ENCODE results near the gene JAGN1.
"Not testable (repeated sequence)": the region's sequence is repeated elsewhere in the genome, so short reads cannot be mapped to it uniquely, and the experiment has no call there.

JAGN1 gene

DNA sequence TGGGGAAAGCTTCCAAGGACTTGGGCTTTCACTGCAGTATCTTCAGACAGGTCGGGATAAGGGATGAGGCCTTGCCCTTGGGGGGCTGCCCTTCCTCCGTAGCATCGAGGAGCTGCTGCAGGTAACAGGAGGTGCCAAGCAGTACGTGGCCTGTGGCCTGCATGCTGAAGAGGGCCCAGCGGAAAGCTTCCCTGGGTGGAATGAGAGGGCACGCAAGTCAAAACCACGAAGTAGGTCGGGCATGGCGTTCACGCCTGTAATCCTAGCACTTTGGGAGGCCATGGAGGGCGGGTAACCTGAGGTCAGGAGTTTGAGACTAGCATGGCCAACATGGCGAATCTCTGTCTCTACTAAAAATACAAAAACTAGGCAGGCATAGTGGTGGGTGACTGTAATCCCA, 23.3 kb upstream of the JAGN1 start:
- no peak for DNase-seq

DNA sequence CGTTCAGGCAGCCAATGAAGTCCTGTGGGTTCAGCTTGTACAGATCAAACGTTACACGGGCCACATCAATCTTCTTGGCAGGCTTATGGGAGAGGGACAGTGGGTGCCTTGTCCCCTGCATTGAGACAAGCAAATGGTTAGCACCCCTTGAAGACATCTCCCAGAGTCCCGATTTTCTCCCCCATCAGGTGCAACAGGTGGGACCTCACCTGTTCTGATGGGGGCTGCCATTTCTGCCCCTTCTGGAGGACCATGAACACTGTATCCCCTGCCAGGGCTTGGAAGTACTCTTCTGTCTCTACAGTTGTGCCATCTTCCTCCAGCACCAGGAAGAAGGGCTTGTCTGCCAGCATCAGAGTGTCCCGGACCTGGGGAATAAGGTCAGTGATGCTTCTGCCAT, 20.5 kb upstream of the JAGN1 start:
- DNase-seq = no peak

DNA sequence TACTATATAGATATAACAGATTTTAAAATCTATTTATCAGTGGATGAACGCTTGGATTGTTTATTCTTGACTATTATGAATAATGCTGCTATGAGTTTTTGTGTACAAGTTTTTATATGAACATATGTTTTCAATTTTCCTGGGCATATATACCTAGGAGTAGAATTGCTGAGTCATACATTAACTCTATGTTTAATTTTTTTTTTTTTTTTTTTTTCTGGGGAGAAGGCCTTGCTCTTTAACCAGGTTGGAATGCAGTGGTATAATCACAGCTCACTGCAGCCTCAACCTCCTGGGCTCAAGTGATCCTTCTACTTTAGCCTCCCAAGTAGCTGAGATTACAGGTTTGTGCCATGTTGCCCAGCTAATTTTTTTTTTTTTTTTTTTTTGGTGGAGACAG, 19.4 kb upstream of the JAGN1 start:
- DNase-seq = no peak

DNA sequence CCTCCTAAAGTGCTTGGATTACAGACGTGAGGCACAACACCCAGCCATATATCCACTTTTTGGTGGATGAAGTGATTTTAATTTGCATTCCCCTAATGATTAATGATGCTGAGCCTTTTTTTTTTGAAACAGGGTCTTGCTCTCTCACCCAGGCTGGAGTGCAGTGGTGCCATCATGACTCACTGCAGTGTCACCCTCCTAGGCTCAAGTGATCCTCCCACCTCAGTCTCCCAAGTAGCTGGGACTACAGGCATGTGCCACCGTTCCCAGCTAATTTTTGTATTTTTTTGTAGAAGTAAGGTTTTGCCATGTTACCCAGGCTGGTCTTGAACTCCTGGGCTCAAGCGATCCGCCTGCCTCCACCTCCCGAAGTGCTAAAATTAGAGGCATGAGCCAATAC, 18.3 kb upstream of the JAGN1 start:
- not testable (repeated sequence) for DNase-seq

DNA sequence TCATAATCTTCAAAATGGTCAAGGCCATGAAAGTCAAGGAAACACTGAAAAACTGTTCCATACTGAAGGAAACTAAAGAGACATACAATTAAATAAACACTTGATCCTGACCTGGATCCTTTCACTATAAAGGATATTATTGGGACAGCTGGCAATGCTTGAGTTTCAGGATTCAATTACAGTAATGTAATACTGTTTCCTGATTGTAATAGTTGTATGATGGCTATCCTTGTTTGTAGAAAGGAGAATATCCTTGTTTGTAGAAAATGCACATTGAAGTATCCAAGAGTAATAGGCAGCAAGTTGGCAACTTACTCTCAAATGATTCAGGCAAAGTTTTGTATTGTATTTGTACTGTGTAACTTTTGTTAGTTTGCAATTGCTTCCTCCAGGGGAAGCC, 15.0 kb upstream of the JAGN1 start:
- no peak for DNase-seq

DNA sequence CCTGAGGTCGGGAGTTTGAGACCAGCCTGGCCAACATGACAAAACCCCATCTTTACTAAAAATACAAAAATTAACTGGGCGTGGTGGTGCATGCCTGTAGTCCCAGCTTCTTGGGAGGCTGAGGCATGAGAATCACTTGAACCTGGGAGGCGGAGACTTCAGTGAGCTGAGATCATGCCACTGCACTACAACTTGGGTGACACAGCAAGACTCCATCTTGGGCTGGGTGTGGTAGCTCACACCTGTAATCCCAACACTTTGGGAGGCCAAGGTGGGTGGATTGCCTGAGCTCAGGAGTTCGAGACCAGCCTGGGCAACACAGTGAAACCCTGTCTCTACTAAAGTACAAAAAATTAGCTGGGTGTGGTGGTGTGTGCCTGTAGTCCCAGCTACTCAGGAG, 14.2 kb upstream of the JAGN1 start:
- DNase-seq = not testable (repeated sequence)

DNA sequence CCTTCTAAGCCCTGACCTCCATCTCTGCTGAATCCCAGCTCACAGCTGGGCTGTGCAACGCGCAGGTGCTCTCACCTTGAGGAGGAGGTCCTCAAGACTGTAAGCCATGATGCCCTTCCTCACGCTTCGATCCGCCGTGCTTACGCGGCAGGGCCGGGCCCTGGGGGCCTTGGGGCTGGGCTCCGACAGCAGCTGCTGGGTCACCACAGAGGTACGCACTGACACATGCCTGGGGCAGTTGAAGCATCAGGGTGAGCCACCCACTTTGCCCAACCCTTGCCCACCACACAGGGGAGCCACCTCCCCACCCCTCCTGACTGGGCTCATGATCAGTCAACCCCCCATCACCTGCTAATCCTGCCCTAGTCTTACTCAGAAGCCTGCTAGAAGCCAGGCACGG, 13.4 kb upstream of the JAGN1 start:
- DNase-seq = no peak

DNA sequence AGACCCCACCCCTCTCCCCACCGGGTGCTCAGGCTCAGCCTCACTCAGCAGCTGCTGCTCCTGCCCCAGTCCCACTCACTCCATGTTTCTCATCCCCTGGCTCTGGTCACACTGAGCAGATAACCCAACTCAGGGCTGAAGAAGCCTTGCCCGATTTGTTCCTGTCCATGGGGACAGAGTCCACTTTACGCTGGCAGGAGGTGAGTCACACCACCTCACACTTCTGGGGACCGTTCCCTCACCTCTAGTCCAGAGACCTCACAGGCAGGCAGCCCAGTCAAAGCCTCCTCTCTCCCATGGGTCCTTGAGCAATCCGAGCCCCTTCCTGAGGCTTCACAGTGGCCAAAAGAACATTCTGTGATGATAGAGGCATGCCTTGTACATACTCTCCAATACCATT, 11.7 kb upstream of the JAGN1 start:
- DNase-seq = no peak

DNA sequence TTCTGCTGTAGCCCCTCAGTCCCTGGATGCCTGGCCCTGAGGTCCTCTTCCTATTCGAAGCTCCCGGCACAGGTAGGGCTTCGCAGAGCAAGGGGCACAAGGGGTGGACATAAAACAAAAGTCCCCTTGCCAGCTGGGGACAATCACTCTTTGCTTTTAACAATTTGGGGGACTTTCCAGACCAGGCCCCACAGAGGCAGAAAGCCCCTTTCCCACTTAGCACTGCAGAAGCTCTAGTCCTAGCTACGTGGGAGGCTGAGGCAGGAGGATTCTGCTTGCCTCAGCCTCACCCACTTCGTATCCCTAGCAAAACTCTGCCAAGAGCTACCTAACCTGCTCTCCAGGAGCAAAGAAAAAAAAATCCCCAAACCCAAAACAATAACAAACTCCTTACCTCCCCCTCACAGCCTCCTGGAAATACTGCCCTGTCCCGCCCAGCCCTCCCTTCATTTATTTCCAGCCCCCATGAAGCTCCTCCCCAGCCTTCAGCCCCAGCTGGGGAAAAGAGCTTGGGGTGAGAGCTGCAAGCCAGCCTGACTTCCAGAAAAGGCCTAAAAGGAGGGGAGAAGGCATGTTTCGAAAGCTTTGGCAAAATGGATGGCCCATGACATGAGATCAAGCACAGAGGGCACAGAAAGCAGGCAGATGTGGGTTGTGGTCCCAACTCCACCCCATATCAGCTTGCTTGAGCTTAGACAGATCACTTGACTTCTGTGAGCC, 10.4 kb upstream of the JAGN1 start, which contains the start of gene CIDEC:
Gene CIDEC (minus strand): TSS at position 424 of the 720 bp plus-strand sequence. CDS start 1,767 bp downstream, outside the sequence.
- DNase-seq = no peak

DNA sequence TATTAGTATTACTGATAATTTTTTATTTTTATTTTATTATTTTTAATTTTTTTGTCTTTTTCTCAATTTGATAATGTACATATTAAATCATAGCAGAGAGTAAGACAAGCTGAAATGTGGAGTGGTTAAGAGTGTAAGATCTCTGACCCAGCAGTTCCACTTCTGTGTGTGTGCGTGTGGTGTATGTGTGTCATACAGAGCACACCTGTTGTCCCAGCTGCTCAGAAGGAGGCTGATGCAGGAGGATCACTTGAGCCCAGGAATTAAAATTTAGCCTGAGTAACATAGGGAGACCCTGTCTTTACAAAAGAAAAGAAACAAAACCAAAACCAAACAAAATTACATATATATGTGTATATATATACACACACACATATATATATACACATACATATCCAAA, 9.0 kb upstream of the JAGN1 start:
- no peak for DNase-seq

DNA sequence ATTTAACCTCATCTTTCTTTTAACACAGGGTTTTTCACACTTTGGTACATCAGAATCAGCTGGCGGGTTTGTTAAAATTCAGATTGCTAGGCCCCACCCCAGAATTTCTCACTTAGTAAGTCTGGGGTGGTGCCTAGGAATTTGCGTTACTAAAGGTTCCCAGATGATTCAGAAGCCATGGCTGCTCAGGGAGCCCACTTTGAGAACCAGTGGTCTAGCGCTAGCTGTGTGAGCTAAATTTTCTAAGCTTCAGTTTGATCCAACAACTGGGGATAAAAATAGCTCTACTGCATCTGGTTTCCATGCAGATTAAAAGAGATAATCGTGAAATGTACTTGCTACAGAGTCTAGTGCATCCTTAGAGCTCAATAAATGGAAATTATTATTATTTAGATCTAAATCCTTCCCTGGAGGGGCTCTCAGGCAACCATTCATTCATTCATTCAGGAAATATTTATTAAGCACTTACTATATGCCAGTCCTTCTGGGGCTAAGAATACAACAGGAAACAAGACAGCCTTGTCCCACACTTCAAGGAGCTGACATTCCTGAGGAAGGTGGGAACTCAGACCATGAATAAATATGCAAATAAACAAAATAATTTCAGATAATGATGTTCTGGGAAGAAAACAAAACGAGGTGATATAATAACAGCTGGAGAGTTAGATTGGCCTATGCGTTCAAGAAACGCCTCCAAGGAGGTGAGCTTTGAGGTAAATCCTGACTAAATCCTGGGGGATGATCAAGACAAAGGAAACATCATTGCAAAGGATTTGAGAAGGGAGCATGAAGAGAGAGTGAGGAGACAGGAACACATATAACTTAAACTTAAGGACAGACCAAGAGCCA, 6.5 kb upstream of the JAGN1 start:
- no peak for DNase-seq

DNA sequence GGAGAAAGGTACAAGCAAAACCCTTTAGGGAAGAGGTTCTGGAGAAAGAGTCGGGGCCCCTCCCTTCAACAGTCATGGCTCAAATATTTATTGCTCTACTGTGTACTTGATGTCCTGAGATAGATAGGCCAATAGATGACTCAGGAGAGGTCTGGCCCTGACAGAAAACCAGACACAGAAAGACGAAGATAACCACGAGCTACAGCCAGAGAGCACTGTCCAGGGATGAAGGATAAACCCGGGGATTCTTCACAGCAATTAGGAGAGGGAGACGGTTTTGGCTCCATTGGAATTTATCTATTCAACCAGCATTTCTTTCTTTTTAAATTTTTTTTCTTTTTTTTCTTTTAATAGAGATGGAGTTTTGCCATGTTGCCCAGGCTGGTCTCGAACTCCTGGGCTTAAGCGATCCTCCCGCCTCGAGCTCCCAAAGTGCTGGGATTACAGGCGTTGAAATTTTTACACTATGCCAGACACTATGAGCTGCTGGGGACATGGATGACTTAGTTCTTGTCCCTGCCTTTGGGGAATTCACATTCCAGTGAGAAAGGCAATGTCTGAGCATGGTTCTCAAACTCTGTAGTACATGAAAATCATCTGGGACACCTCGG, 5.8 kb upstream of the JAGN1 start:
- DNase-seq = no peak

DNA sequence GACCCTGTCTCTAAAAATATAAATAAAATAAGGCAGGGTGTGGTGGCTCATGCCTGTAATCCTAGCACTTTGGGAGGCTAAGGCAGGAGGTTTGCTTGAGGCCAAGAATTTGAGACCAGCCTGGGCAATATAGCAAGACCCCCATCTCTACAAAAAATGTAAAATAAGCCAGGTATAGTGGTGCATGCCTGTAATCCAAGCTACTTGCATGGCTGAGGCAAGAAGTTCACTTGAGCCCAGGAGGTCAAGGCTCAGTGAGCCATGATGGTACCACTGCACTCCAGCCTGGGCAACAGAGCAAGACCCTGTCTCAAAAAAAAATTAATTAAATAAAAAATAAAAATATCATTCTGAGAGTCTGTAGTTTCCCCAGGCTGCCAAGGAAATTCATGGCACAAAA, 4.1 kb upstream of the JAGN1 start:
- no peak for DNase-seq

DNA sequence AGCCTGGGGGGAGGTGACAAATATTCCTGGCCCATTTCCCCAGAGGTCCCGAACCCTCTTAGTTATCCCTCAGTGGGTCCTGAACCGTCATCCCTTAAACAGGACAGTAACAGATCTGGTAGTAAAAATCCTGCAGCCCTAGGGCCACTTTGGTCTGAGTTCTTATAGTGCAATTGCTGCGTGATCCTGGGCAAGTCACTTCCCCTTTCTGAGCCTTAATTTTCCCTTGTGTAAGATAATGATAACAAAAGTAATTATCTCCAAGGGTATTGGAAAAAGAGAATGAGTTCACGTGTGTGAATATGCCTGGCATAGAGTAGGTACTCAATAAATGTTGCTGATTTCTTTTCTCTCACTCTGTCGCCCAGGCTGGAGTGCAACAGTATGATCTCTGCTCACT, 2.9 kb upstream of the JAGN1 start:
- DNase-seq = no peak

DNA sequence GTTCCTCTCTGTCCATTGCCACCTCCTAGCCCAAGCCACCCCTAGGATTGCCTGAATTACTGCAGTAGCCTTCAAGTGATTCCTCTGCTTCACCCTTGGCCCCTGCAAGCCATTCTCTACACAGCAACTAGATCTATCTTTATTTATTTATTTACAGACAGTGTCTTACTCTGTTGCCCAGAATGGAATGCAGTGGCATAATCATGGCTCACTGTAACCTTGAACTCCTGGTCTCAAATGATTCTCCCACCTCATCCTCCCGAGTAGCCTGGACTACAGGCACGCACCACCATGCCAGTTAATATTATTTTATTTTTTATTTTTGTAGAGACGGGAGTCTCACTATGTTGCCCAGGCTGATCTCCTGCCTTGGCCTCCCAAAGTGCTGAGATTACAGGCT, 1.9 kb upstream of the JAGN1 start:
- no peak for DNase-seq

DNA sequence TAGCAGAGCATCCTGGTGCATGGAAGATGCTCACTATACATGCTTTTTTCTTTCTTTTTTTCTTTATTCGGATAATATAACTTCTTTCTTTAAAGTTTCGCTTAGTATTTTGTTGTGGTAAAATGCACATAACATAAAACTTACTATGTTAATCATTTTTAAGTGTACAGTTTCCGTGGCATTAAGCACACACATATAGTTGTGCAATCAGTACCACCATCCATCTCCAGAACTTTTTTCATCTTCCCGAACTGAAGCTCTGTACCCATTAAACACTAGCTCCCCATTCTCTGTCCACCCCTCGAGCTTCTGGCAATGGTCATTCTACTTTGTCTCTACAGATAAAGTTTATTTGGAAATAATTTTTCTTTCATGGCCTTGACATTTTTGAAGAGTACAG, 1.0 kb upstream of the JAGN1 start:
- no peak for DNase-seq

DNA sequence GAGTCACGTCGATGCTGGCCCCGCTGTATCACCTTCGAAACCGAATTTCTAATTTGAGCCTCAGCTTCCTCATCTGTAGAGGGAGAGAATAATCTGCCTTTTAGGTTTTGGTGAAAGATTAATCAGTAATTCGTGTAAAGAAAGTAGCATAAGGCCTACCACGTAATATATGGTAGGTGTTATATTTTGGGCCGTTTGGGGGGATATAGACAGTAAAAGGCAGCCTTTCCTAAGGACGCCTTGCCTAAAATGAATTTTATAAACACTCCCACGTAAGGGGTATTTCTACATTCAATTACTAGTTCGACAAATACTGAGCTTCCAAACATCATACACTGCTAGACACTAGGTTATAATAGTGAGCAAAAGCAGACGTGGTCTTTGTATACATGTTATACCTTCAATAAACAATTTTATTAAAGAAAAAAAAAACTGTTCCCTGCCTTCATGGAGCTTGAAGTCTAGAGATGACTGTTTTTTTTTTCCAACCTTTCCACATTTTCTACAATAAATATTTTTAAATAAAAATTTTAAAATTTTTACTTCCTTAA, 737 bp downstream of the JAGN1 start:
- no peak for DNase-seq

DNA sequence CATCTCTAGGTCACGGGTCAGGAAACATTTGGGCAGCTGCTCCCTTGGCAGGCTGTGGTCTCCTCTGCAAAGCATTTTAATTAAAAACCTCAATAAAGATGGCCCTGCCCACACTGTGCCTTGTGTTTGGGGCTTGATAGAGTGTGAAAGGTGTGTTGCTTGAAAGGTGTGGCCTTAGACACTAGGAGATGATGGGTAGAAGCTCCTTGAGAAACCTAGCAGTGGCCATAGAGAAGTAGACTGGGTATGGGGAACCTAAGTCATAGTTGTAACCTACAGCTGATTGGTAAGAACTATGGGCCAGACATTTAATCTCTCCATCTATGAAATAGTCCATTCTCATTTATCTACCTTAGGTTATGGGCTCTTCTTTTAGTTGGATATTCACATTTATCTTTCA, 3.3 kb downstream of the JAGN1 start:
- no peak for DNase-seq

DNA sequence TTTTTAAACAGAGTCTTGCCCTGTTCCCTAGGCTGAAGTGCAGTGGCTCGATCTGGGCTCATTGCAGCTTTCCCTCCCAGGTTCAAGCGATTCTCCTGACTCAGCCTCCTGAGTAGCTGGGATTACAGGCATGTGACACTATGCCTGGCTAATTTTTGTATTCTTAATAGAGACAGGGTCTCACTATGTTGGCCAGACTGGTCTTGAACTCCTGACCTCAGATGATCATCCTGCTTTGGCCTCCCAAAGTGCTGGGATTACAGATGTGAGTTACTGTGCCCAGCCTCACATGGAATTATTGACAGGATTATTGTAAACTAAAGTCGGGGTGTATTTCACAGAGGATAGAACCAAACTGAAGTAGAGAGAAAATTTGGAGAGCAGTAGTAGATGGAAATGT, 5.3 kb downstream of the JAGN1 start:
- not testable (repeated sequence) for DNase-seq

DNA sequence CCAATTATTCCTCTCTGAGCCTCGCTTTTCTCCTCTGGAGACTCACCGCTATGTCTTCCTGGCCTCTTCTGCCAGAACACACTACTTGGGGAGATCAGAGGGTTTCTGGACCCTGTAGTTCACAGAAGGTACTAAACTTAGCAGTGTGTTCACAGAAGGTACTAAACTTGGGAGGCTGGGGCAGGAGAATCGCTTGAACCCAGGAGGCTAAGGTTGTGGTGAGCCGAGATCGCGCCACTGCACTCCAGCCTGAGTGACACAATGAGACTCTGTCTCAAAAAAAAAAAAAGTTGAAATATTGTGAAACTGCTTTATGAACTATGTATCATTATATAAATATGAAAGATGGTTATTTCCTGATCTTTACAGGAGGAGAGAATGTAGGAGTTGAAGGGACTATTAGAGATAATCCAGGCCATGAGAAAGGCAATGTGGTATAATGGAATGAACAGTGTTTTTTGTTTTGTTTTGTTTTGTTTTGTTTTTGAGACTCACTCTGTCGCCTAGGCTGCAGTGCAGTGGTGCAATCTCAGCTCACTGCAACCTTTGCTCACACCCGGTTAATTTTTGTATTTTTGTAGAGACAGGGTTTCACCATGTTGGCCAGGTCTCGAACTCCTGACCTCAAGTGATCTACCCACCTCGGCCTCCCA, 6.5 kb downstream of the JAGN1 start:
- not testable (repeated sequence) for DNase-seq

DNA sequence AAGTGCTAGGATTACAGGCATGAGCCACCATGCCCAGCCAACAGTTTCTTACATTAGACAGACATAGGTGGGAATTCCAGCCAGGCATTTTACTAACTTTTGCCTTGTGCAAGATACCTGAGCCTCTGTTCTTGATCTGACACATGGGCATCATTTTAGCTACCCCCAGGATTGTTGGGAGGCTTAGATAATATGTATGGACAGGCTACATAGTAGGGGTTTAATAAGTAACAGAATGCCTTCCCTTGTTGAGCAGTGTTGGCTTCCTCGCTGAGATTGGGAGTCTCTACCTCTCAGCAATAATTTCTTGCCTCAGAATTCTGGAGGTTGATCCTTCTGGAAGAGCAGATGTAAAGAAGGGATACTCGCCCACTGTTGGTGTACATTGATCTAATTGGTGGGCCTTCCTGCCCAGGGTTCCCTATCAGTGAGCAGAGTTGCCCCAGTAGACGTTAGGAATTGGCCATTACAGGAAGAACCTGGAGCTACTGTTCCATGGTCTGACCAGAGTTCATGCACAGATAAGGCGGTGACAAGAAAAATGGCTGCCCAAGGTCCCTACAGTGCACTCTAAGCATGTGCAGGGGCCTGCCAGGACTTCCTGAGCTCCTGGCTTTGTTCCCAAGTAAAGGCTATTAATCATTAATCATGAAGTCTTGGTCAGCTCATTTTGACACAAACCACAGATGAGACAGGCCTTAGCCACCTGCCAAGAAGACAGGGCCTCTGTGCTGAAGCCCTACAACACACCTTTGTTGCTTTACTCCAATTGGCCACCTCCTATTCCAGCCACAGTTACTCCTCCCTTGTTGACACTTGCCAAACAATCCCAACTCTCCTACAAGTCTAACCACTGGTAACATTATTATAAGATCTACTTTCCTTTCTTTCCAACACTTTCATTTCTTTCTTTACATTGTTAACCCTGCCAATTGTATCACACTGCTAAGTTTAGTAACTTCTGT, 7.3 kb downstream of the JAGN1 start:
- no peak for DNase-seq
